GM10847 (cell line): Measurements from ENCODE around the gene KRT72.

Experiments used
- POLR2A ChIP-seq: IDR thresholded peaks from 2 replicates; pipeline ENCODE4 v1.6.1; 2011; ENCODE audit not compliant: insufficient read length; ENCODE audit errors: extremely low read depth

The KRT72 gene

GRCh38 chr12:52615912-52616311 lies 14.6 kb upstream of the KRT72 start:
- TF ChIP-seq POLR2A = no peak

GRCh38 chr12:52615208-52615868 lies 14.1 kb upstream of the KRT72 start:
- no peak for TF ChIP-seq POLR2A

- TF ChIP-seq POLR2A = no peak
Observed at GRCh38 chr12:52614381-52615207, 13.3 kb upstream of the KRT72 start.

- no peak for TF ChIP-seq POLR2A
Observed at GRCh38 chr12:52613384-52614030, 12.2 kb upstream of the KRT72 start.

- TF ChIP-seq POLR2A = no peak
Observed at GRCh38 chr12:52612431-52613383, 11.4 kb upstream of the KRT72 start.

GRCh38 chr12:52611080-52611468 lies 9.8 kb upstream of the KRT72 start:
- TF ChIP-seq POLR2A = no peak

- TF ChIP-seq POLR2A = no peak
Observed at GRCh38 chr12:52608826-52609630, 7.8 kb upstream of the KRT72 start.

GRCh38 chr12:52608161-52608560 lies 6.9 kb upstream of the KRT72 start:
- no peak for TF ChIP-seq POLR2A

GRCh38 chr12:52607314-52607713 lies 6.1 kb upstream of the KRT72 start:
- no peak for TF ChIP-seq POLR2A

GRCh38 chr12:52606581-52607218 lies 5.4 kb upstream of the KRT72 start:
- no peak for TF ChIP-seq POLR2A

- no peak for TF ChIP-seq POLR2A
Observed at GRCh38 chr12:52606096-52606495, 4.8 kb upstream of the KRT72 start.

GRCh38 chr12:52605542-52605941 lies 4.3 kb upstream of the KRT72 start:
- TF ChIP-seq POLR2A = no peak

- TF ChIP-seq POLR2A = no peak
Observed at GRCh38 chr12:52604859-52605258, 3.6 kb upstream of the KRT72 start.

GRCh38 chr12:52603314-52603713 lies 2.1 kb upstream of the KRT72 start:
- no peak for TF ChIP-seq POLR2A
